ENCODE measurements around the gene SLA2.

Gene SLA2

GRCh38 chr20:36606158-36607066 lies 39.6 kb downstream of the SLA2 start:
- DNase-seq = peak; percentile 12

- DNase-seq = peak; percentile 99
These were observed 40.4 kb downstream of the SLA2 start, which contains the start of gene RAB5IF for GRCh38 chr20:36605399-36606157. Gene RAB5IF (plus strand): TSS chr20:36605779. CDS start chr20:36605952, 173 bp downstream.

- peak; percentile 48 for DNase-seq
These were observed 41.0 kb downstream of the SLA2 start for GRCh38 chr20:36604952-36605398.

GRCh38 chr20:36601540-36601939 lies 44.5 kb downstream of the SLA2 start:
- no peak for DNase-seq

GRCh38 chr20:36599912-36600345 lies 46.1 kb downstream of the SLA2 start:
- no peak for DNase-seq

- no peak for DNase-seq
These were observed 52.6 kb downstream of the SLA2 start for GRCh38 chr20:36593347-36593929.

GRCh38 chr20:36591854-36592641 lies 53.9 kb downstream of the SLA2 start:
- DNase-seq = peak; percentile 59

GRCh38 chr20:36591281-36591680 lies 54.7 kb downstream of the SLA2 start:
- DNase-seq = no peak

GRCh38 chr20:36587388-36588070 lies 58.5 kb downstream of the SLA2 start:
- DNase-seq = no peak

GRCh38 chr20:36585410-36586125 lies 60.4 kb downstream of the SLA2 start:
- DNase-seq = no peak

GRCh38 chr20:36584018-36584481 lies 61.9 kb downstream of the SLA2 start:
- no peak for DNase-seq

- DNase-seq = no peak
These were observed 63.2 kb downstream of the SLA2 start for GRCh38 chr20:36582821-36583220.

GRCh38 chr20:36582322-36582721 lies 63.7 kb downstream of the SLA2 start:
- DNase-seq = no peak

GRCh38 chr20:36579996-36580545 lies 65.9 kb downstream of the SLA2 start:
- DNase-seq = no peak

GRCh38 chr20:36578356-36579041 lies 67.5 kb downstream of the SLA2 start:
- DNase-seq = no peak

GRCh38 chr20:36576081-36576445 lies 69.9 kb downstream of the SLA2 start:
- DNase-seq = no peak

- peak; percentile 48 for DNase-seq
These were observed 71.4 kb downstream of the SLA2 start for GRCh38 chr20:36574366-36575135.

- DNase-seq = peak; percentile 43
These were observed 72.1 kb downstream of the SLA2 start for GRCh38 chr20:36573798-36574365.
